ENCODE measurements around the gene ITGB4.

Gene ITGB4

DNA sequence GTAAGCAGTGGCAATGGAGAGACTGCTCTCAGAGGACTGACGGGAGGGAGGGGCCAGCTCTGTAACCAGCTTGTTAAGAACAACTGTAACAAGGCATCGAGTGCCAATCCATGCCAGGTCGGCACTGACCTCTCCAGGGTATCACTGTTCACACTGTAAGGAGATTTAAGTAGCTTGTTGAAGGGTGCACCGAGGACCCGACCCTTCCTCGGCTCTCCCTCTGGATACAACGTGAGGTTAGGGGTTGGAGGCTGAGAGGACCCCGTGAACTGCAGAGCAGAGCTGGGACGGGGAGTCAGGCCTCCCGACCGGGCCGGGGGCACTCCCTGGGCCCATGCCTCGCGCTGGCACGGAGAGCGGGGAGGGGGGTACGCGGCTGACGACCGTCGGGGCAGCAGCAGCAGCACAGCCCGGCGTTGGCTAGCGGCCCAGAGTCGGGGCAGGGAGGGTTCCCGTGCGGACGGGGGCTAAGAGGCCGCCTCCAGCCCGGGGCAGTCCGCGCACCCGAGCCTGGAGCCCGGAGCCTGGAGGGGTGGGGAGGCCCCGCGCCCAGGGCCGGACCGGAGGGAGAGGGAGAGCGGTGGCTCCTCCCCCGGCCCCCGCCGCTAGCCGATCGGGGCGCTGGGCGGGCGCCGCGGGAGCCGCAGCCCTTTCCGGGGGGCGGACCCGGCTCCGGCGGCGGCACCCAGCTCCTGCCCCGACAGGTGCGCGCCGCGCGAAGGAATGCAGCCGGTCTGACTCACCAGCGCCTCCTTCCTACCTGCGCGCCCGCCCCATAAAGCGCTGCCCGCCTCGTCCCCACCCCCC, at the start of gene ITGB4:
Gene ITGB4 (plus strand): TSS at position 804 of the 807 bp plus-strand sequence. CDS start 3,245 bp downstream, outside the sequence.
- DNase-seq: peak; percentile 82

DNA sequence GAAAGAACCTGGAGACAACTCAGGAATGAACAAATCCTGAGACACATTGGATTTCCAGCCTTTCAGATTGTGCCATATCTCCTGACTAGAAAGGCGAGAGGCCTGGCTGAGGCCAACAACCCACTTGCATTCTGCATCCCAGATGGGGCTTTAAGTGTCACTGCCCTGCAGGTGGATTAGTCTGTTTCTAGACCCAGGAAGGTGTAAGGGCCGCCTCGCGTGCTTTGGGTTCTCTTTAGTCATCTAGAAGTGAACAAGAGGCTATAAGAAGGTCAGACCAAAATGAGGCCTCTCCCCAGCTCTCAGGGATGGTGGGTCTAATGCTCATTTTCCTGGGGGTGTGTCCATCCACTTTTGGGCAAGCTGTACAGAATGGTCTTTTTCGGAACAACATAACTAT, 49.2 kb upstream of the ITGB4 start:
- no peak for DNase-seq

DNA sequence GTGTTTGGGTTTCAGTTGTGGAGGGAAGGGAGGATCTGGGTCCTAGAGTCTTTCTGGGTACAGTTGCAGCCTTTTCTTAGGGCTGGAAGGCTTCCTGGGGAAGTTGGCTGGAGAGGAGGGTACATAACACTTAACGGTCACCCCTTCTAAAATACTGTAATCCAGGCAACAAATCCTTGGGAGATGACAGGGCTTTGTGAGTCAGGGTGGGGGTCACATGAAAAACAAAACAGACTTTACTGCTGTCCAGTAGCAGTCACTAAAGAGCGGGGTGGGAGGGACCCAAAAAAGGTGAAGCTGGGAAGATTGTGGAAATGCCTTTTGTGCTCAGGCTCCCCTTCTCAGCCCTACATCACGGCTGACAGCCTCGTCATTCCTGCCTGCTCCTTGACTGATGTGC, 47.8 kb upstream of the ITGB4 start:
- DNase-seq: no peak

DNA sequence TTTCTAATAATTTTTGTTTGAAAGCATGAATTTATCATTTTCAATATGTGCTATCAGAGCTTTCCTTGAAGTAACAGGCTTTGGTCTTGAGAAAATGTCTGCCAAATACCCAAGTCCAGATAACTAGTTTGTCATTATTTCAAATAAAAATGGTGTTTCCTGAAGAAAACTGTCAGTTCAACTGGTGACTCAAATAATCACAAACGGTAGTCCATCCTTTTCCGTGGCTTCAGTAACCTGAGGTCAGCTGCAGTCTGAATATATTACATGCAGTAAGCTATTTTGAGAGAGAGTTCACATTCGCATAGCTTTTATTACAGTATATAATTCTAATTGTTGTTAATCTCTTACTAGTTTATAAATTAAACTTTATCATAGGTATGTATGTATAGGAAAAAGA, 44.8 kb upstream of the ITGB4 start:
- DNase-seq: no peak

DNA sequence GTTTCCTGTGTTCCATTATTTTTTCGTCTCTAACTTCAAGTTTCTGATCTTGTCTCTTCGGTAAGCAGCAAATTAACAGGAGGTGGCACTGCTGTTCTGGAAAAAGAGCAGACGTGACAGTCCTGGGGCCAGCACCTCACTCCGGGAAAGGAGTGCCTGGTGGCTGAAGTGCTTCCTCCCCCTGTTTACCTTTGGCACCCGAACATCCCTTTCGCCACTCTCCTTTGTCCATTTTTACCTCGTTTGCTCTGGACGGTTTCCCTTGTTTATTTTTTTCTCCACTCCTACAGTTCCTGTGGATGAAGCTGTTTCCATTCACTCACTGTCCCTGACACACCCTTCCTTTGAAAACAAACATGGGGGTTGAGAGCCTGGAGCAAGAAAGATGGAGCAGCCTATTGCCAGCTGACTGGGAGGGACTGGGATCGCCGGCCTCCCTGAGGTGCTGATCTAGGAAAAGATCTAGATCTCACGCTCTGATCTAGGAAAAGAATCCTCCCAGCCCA, 41.5 kb upstream of the ITGB4 start:
- peak; percentile 43 for DNase-seq

GRCh38 chr17:75680431-75680830, 40.8 kb upstream of the ITGB4 start:
- no peak for DNase-seq

DNA sequence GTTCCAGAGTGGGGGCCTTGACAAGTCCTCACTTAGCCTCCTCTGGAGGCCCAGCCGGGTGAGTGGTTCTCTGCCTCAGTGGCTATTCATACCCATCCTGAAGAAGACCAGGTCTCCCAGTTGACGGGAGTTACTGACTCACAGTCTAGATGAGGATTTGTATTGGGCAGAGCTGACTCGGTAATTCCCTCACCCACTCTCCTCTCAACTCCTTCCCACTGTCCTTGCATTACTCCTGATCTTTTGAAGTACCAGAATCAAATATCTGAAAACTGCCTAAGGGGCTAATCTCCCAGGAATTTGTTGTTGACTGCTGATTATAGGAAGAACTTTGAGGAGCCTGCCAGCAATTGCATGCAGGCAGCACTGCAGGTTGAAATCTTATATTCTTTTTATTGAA, 40.0 kb upstream of the ITGB4 start:
- DNase-seq: no peak

DNA sequence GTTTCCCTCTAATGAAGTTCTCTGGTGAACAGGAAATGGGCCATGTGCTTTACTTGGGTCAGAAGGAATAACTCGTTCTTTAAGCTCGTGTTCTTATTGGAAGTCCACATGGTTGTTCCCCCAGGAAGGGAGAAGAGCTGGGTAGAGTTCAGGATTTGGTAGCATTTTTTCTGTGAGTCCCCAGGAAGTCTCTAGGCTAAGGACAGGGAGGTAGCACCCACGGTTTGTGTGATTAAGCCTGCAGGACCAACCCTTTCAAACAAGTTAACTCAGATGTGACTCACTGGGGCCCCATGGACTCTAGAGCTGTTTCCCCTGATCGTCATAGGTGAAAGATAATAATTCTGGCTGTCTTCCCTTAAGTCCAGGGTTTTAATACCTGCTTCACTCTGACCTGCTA, 37.7 kb upstream of the ITGB4 start:
- no peak for DNase-seq

GRCh38 chr17:75684249-75684648, 37.0 kb upstream of the ITGB4 start:
- DNase-seq: peak; percentile 15

DNA sequence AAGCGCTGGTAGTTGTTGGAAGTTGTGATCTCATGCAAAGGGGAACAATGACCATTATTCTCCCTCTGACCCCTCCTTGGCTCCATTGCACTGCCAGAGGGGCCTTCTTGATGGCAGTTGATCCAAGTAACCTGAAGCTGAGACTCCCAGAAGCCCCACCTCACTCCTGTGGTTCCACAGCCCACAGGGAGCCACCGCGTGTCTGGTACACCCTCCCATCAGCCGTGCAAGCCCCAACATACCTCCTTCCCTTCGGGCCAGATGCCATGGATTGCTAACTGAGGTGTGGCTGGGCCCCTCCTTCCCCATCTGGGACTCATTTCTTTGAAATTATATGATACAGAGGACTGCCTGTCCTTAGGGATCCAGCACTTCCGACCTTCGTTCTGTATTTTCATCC, 36.3 kb upstream of the ITGB4 start:
- DNase-seq: peak; percentile 70

DNA sequence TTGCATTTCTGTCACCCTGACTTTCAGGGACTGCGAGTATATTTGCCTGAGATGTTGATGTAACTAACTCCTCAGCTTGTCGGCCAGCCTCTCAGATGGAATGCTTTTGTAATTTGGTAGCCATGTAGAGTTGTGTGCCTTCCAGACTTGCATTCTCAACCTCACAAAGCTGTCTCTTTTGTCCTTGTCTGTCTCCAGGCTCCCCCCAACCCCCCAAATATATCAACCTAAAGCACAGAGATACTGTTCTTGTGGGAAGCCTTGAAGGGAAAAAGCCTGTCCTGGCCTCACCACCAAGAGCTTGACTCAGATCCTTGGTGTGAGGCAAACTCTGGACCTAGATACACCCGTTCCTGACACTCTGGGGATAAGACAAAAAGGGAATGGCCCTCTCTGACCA, 35.8 kb upstream of the ITGB4 start:
- DNase-seq: no peak

DNA sequence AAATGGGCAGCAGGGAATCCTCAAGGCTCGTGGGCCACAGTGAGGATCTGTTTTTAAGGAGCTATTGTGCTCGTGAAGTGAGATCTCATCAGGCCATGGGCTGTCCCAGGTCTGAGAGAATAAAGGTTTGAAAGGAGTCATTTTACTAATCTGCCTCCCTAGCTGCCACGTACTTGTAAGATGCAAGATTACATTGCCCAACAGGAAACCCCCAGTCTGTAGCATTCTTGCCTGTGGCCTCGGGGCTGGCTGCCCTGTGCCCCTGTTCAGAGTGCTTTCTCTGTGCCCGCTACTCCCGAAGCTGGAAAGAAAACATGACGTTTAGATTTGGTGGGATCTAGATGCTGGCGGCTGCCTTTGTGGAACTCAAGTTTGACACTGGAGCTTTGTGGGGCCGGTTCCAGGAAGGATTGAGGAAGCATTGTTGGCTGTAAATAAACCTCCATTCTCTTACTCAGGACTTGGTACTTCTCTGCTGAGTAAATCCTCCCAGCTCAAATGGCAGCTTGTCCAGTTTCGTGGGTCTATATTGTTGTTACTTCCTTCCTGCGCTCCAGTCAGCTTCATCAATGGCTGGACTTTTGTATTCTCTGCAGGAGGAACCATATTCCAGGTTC, 32.9 kb upstream of the ITGB4 start:
- DNase-seq: no peak

DNA sequence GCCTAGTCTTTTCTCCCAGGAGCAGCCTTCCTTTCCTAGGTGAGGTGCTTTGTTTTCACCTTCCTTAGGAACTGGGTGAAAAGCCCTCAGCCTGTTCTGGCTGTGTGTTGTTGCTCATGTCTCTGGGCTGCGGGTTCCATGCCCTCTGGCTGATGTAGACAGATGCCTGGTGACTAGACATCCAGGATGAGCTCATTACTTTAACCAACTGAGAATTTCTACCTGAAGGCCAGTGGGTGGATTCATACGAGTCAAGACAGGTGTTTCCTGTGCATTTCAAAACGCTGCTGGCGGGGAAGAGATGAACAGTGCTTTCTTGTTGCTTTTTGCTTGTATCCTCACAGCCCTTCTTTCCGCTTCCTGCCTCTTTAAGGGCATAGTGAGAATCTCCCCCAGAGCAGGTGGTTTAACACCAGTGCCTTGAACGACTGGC, 31.8 kb upstream of the ITGB4 start:
- DNase-seq: no peak

GRCh38 chr17:75691371-75691791, 29.9 kb upstream of the ITGB4 start:
- DNase-seq: no peak

- DNase-seq: no peak
Observed at GRCh38 chr17:75691801-75692626, 29.2 kb upstream of the ITGB4 start.

DNA sequence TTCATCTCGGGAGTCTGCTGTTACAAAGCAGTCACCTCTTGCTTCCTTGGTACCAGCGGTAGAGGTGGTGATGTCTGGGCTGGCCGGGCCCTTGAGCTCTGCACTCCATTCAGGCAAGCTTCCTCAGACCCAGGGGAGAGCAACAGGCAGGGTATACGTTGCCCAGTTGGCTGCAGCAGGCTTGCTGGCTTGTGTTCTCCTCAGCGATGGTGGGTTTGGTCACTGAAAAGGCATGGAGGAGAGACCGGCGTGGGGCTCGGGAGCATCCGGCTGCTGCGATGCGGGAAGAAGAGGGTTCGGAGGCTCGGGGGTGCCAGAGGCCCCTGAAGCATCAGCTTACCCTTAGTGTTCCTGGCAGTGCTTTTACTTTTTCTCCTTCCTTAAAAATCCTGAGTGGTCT, 28.3 kb upstream of the ITGB4 start:
- no peak for DNase-seq

GRCh38 chr17:75693500-75694481, 27.5 kb upstream of the ITGB4 start:
- peak; percentile 18 for DNase-seq

GRCh38 chr17:75694536-75694935, 26.7 kb upstream of the ITGB4 start:
- no peak for DNase-seq

GRCh38 chr17:75695141-75695829, 26.0 kb upstream of the ITGB4 start:
- DNase-seq: no peak

- DNase-seq: no peak
Observed at GRCh38 chr17:75695830-75696271, 25.4 kb upstream of the ITGB4 start.

DNA sequence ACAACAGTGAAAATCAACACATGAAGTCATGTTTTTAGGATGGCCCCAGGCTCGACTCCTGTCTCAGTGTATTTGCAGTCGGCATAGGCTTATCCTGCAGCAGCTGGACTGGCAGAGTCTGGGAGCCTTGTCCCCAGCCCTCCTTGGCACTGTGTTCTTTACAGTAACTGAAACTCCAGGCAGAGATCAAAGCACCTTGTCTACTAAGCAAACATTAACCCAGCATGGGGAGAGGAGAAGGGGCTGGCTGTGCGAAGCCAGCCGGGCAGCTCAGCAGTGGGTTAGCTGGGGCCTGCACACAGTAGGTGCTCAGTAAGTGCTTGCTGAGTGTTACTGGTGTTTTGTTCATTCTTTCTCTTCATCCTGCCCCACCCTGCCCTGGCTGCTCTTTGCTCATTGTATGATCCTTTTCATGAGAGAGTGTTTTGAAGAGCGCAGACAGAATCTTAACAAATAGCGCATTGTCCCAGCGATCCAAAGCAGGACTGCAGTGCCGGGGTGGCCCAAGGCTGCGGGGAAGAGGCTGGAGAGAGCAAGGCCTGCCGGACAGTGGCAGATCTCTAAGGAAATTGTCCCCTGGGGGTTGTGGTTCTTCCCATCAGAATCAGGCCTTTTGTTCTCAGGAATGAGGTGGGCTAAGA, 23.5 kb upstream of the ITGB4 start:
- no peak for DNase-seq

Measured in NCI-H69 (cell line).